ENCODE measurements around the gene WASF2. TPM values are rescaled to one million over a fixed set of nuclear protein-coding genes. Genes with fewer than 3 reads are reported as not detected.

Gene WASF2
- total RNA-seq, 1 donor from 2014 or later = 51.2 TPM

GRCh38 chr1:27356277-27356618 is 133.7 kb downstream of the WASF2 start:
- Histone ChIP-seq H3K27me3 (ENCODE audit: low read depth) (no peaks in the 10 kb centered on the region), H3K27ac (replicated peaks) (no peak overlapping the region), H3K9me3 (replicated peaks) (no peaks in the 10 kb centered on the region), H3K4me3 (no peak overlapping the region), H3K36me3 (peaks cover 84% of the 10 kb centered on the region), H3K4me1 (peaks cover 38% of the 10 kb centered on the region)
- intact Hi-C loops (cut with micrococcal nuclease) = no loop called here
- TF ChIP-seq CTCF (IDR thresholded peaks at IDR 0.05; ENCODE audit: borderline replicate concordance) = no peak
- DNase-seq = no peak

- no peak for TF ChIP-seq CTCF (IDR thresholded peaks at IDR 0.05; ENCODE audit: borderline replicate concordance)
- H3K27ac ChIP-seq (replicated peaks) = no peak overlapping the region
- no peaks in the 10 kb centered on the region for H3K9me3 ChIP-seq (replicated peaks)
- no peaks in the 10 kb centered on the region for H3K27me3 ChIP-seq (ENCODE audit: low read depth)
- intact Hi-C loops (cut with micrococcal nuclease) = no loop called here
- no peak overlapping the region for H3K4me3 ChIP-seq
- peaks cover 79% of the 10 kb centered on the region for H3K36me3 ChIP-seq
- no peak for DNase-seq
- H3K4me1 ChIP-seq = peaks cover 39% of the 10 kb centered on the region
Observed at GRCh38 chr1:27355683-27356082, 134.3 kb downstream of the WASF2 start.

Other genes with a start within 250 kb of the WASF2 start
- 19.4 TPM for gene TMEM222, start 168.0 kb downstream of the WASF2 start, total RNA-seq
- 1.1 TPM for gene SYTL1, start 148.1 kb downstream of the WASF2 start, total RNA-seq
- 45.2 TPM for gene MAP3K6, start 123.2 kb downstream of the WASF2 start, total RNA-seq
- 27.3 TPM for gene FCN3, start 115.3 kb downstream of the WASF2 start, total RNA-seq
- gene CD164L2, start 106.8 kb downstream of the WASF2 start, total RNA-seq = not detected
- gene GPR3, start 97.5 kb downstream of the WASF2 start, total RNA-seq = 0.16 TPM
- 40.1 TPM for gene AHDC1, start 114.0 kb upstream of the WASF2 start, total RNA-seq
- 3.5 TPM for gene FGR, start 145.0 kb upstream of the WASF2 start, total RNA-seq
- gene IFI6, start 182.0 kb upstream of the WASF2 start, total RNA-seq = 39.2 TPM
- 9.9 TPM for gene FAM76A, start 235.8 kb upstream of the WASF2 start, total RNA-seq